Panc1 (cell line): ENCODE measurements around the gene CCHCR1.
"Not testable (repeated sequence)": the region's sequence is repeated elsewhere in the genome, so short reads cannot be mapped to it uniquely, and the experiment has no call there.

ENCODE experiments used
- POLR2AphosphoS5 ChIP-seq: IDR thresholded peaks from 2 replicates; pipeline ENCODE4 v1.6.1; 2012; ENCODE audit warnings: mild to moderate bottlenecking, low read depth, low read length, moderate library complexity
- SIN3A ChIP-seq: IDR thresholded peaks from 2 replicates; pipeline ENCODE4 v1.6.1; 2012; ENCODE audit warnings: low read depth, mild to moderate bottlenecking, low read length, moderate library complexity, borderline replicate concordance; ENCODE audit not compliant: insufficient read depth
- TCF7L2 ChIP-seq: IDR thresholded peaks from 2 replicates; pipeline ENCODE4 v1.6.1; 2011; ENCODE audit warnings: mild to moderate bottlenecking, low read depth, low read length, inconsistent platforms
- TF ChIP-seq, protein P1 (sequence below): fragments of 450-650 bp; IDR thresholded peaks from 2 replicates; pipeline ENCODE4 v1.5.1; 2017; ENCODE audit warnings: mild to moderate bottlenecking
- TF ChIP-seq, protein P2 (sequence below), 2 experiments: IDR thresholded peaks; 2 replicates each; pipeline ENCODE4 v1.6.1; 2011 to 2012; ENCODE audit warnings: low read depth in 2 of 2, control low read depth in 1 of 2, low read length in 1 of 2, mild to moderate bottlenecking in 1 of 2, moderate library complexity in 1 of 2; ENCODE audit not compliant: insufficient read depth in 1 of 2

DNA sequence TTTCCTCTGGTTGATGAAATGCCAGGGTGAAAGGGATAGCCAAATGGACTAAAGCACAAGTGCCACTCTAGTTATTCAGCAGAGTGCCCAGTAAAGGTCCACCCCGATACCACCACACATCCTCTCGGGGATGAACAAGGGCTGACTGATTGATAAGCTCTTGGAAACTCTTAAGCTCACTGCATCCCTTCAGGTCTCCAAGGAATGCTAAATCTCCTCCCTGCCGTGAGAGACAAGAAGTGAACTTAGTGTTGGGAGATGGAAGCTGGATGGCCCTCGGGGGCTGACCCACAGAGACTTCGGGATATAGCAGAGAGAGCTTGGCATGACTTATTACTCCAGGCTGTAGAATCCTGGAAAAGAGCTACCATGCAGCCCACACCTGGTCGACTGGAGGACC lies 26.3 kb upstream of the CCHCR1 start:
- TF ChIP-seq, protein P1, sequence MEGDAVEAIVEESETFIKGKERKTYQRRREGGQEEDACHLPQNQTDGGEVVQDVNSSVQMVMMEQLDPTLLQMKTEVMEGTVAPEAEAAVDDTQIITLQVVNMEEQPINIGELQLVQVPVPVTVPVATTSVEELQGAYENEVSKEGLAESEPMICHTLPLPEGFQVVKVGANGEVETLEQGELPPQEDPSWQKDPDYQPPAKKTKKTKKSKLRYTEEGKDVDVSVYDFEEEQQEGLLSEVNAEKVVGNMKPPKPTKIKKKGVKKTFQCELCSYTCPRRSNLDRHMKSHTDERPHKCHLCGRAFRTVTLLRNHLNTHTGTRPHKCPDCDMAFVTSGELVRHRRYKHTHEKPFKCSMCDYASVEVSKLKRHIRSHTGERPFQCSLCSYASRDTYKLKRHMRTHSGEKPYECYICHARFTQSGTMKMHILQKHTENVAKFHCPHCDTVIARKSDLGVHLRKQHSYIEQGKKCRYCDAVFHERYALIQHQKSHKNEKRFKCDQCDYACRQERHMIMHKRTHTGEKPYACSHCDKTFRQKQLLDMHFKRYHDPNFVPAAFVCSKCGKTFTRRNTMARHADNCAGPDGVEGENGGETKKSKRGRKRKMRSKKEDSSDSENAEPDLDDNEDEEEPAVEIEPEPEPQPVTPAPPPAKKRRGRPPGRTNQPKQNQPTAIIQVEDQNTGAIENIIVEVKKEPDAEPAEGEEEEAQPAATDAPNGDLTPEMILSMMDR = not testable (repeated sequence)
- not testable (repeated sequence) for TF ChIP-seq POLR2AphosphoS5, TCF7L2, SIN3A
- TF ChIP-seq, protein P2, sequence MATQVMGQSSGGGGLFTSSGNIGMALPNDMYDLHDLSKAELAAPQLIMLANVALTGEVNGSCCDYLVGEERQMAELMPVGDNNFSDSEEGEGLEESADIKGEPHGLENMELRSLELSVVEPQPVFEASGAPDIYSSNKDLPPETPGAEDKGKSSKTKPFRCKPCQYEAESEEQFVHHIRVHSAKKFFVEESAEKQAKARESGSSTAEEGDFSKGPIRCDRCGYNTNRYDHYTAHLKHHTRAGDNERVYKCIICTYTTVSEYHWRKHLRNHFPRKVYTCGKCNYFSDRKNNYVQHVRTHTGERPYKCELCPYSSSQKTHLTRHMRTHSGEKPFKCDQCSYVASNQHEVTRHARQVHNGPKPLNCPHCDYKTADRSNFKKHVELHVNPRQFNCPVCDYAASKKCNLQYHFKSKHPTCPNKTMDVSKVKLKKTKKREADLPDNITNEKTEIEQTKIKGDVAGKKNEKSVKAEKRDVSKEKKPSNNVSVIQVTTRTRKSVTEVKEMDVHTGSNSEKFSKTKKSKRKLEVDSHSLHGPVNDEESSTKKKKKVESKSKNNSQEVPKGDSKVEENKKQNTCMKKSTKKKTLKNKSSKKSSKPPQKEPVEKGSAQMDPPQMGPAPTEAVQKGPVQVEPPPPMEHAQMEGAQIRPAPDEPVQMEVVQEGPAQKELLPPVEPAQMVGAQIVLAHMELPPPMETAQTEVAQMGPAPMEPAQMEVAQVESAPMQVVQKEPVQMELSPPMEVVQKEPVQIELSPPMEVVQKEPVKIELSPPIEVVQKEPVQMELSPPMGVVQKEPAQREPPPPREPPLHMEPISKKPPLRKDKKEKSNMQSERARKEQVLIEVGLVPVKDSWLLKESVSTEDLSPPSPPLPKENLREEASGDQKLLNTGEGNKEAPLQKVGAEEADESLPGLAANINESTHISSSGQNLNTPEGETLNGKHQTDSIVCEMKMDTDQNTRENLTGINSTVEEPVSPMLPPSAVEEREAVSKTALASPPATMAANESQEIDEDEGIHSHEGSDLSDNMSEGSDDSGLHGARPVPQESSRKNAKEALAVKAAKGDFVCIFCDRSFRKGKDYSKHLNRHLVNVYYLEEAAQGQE (IDR thresholded peaks at IDR 0.05; ENCODE audit: insufficient read depth in 1 of 2, low read depth in 2 of 2, low read length in 1 of 2) = not testable (repeated sequence)
